ENCODE results near the gene LGR4.

The LGR4 gene

GRCh38 chr11:27440090-27440489 lies 32.5 kb downstream of the LGR4 start:
- no peak for TF ChIP-seq CTCF (IDR thresholded peaks at IDR 0.05; ENCODE audit: low read depth, low read length, missing control alignments)
- no peak for DNase-seq (ENCODE audit: low read depth)
- H3K4me3 ChIP-seq (ENCODE audit: low read depth, low read length): no peak overlapping the region

GRCh38 chr11:27438595-27438981 lies 34.0 kb downstream of the LGR4 start:
- no peak overlapping the region for H3K4me3 ChIP-seq (ENCODE audit: low read depth, low read length)
- TF ChIP-seq CTCF (IDR thresholded peaks at IDR 0.05; ENCODE audit: low read depth, low read length, missing control alignments): no peak
- DNase-seq (ENCODE audit: low read depth): no peak

- no peak overlapping the region for H3K4me3 ChIP-seq (ENCODE audit: low read depth, low read length)
- no peak for DNase-seq (ENCODE audit: low read depth)
- TF ChIP-seq CTCF (IDR thresholded peaks at IDR 0.05; ENCODE audit: low read depth, low read length, missing control alignments): no peak
Observed at GRCh38 chr11:27437829-27438594, 34.6 kb downstream of the LGR4 start.

- H3K4me3 ChIP-seq (ENCODE audit: low read depth, low read length): no peak overlapping the region
- no peak for DNase-seq (ENCODE audit: low read depth)
- TF ChIP-seq CTCF (IDR thresholded peaks at IDR 0.05; ENCODE audit: low read depth, low read length, missing control alignments): no peak
Observed at GRCh38 chr11:27436916-27437315, 35.7 kb downstream of the LGR4 start.

GRCh38 chr11:27433742-27434141 lies 38.8 kb downstream of the LGR4 start:
- TF ChIP-seq CTCF (IDR thresholded peaks at IDR 0.05; ENCODE audit: low read depth, low read length, missing control alignments): no peak
- H3K4me3 ChIP-seq (ENCODE audit: low read depth, low read length): no peak overlapping the region
- no peak for DNase-seq (ENCODE audit: low read depth)

- TF ChIP-seq CTCF (IDR thresholded peaks at IDR 0.05; ENCODE audit: low read depth, low read length, missing control alignments): no peak
- no peak overlapping the region for H3K4me3 ChIP-seq (ENCODE audit: low read depth, low read length)
- DNase-seq (ENCODE audit: low read depth): no peak
Observed at GRCh38 chr11:27431808-27432207, 40.8 kb downstream of the LGR4 start.

- DNase-seq (ENCODE audit: low read depth): no peak
- no peak for TF ChIP-seq CTCF (IDR thresholded peaks at IDR 0.05; ENCODE audit: low read depth, low read length, missing control alignments)
- no peak overlapping the region for H3K4me3 ChIP-seq (ENCODE audit: low read depth, low read length)
Observed at GRCh38 chr11:27429761-27430393, 42.7 kb downstream of the LGR4 start.
